Measurements from ENCODE around the gene ARHGEF7. TPM values are rescaled to one million over a fixed set of nuclear protein-coding genes. Genes with fewer than 3 reads are reported as not detected.

Gene ARHGEF7
- total RNA-seq, 1 experiment from 2014 or later: 72.5 TPM

DNA sequence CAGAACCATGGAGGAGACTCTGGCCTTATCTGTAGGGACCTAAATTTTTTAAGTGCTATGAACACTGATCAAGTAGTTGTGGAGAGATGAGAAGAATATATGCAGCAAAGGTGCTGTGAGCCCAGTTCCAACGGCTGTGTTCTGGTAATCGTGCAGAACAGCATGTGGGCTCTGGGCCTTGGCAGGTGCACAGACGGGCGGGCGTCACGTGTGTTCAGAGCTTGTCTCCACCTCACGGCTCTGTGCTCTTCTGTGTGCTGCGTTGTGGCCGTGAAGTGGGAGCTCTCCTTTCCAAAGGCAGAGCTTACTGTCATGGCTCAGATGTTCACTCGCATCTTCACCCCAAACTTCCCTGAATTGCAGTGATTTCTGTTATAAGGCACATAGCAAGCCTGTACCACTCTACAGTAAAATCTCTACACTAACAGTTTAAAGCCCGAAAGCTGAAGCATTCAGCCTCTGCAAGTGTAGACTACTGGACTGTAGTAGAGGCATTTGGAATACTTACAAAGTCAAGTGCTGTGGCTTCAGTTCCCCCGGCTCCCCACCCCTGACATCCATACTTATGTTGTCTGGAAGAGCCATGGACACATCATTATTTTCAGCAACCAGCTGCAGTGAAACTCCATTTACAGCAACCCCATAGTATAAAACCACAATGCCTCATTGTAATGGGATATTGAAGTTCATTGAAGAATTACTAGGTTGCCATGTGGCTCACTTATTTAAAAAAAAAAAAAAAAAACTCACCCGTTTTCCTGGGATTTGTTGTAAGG lies 177.8 kb downstream of the ARHGEF7 start:
- H3K36me3 ChIP-seq: peaks cover 97% of the 10 kb centered on the region
- no peak overlapping the region for H3K27ac ChIP-seq
- no peaks in the 10 kb centered on the region for H3K27me3 ChIP-seq (replicated peaks)
- no peak for DNase-seq (ENCODE audit: low read depth in 1 of 2, low spot score in 2 of 2)
- H3K9me3 ChIP-seq (replicated peaks): no peaks in the 10 kb centered on the region
- H3K4me1 ChIP-seq (replicated peaks): no peaks in the 10 kb centered on the region
- H3K4me3 ChIP-seq: no peak overlapping the region

GRCh38 chr13:111295886-111296285 lies 180.8 kb downstream of the ARHGEF7 start:
- DNase-seq (ENCODE audit: low read depth in 1 of 2, low spot score in 2 of 2): peak in 1 of 2 experiments; percentile 55
- H3K36me3 ChIP-seq: peaks cover 96% of the 10 kb centered on the region
- no peaks in the 10 kb centered on the region for H3K27me3 ChIP-seq (replicated peaks)
- H3K4me1 ChIP-seq (replicated peaks): no peaks in the 10 kb centered on the region
- H3K27ac ChIP-seq: no peak overlapping the region
- no peaks in the 10 kb centered on the region for H3K9me3 ChIP-seq (replicated peaks)
- H3K4me3 ChIP-seq: no peak overlapping the region

- Histone ChIP-seq H3K4me3 (no peak overlapping the region), H3K4me1 (replicated peaks) (no peaks in the 10 kb centered on the region), H3K27me3 (replicated peaks) (no peaks in the 10 kb centered on the region), H3K9me3 (replicated peaks) (no peaks in the 10 kb centered on the region), H3K27ac (no peak overlapping the region), H3K36me3 (peaks cover 96% of the 10 kb centered on the region)
- DNase-seq (ENCODE audit: low read depth in 1 of 2, low spot score in 2 of 2): no peak
These were observed 181.3 kb downstream of the ARHGEF7 start for GRCh38 chr13:111296417-111296816.

- H3K36me3 ChIP-seq: peaks cover 96% of the 10 kb centered on the region
- no peaks in the 10 kb centered on the region for H3K27me3 ChIP-seq (replicated peaks)
- peak in 1 of 2 experiments; percentile 48 for DNase-seq (ENCODE audit: low read depth in 1 of 2, low spot score in 2 of 2)
- H3K4me3 ChIP-seq: no peak overlapping the region
- H3K27ac ChIP-seq: no peak overlapping the region
- no peaks in the 10 kb centered on the region for H3K4me1 ChIP-seq (replicated peaks)
- H3K9me3 ChIP-seq (replicated peaks): no peaks in the 10 kb centered on the region
These were observed 183.3 kb downstream of the ARHGEF7 start for GRCh38 chr13:111298214-111298975.

DNA sequence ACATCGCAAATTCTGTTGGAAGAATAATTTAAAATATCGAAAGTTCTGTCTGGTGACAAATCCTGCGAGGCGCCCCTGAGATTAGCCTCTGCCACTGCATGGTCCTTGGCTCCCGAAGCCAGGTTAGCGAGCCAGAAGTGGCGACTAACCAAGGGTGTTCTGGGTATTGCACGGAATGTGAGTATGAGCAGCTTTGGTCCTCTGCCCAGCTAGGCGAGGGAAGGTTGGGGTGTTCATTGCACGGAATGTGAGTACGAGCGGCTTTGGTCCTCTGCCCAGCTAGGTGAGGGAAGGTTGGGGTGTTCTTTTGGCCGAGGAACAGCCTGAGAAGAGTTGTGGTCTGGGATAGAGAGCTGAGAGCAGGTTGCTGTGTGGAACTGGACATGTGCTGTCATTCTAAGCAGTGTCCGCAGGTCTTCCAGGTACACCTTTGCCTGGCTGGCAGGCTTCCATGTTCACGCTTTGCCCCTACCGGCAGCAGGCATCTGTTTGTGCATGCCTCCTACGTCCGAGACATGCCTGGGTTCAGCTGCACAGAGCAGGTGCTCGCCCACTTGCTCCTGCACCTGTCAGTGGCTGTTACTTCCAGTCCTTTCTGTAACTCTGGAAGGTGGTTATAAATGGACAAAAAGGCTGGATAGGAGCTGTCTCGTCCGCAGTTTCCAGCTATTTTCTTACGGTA lies 187.1 kb downstream of the ARHGEF7 start:
- Histone ChIP-seq H3K27me3 (replicated peaks) (no peaks in the 10 kb centered on the region), H3K4me3 (no peak overlapping the region), H3K9me3 (replicated peaks) (0 out of 2 replicates have a peak, but pooled peaks cover 4% of the 10 kb centered on the region), H3K36me3 (peaks cover 93% of the 10 kb centered on the region), H3K4me1 (replicated peaks) (no peaks in the 10 kb centered on the region), H3K27ac (no peak overlapping the region)
- DNase-seq (ENCODE audit: low read depth in 1 of 2, low spot score in 2 of 2): no peak

- no peak for DNase-seq (ENCODE audit: low read depth in 1 of 2, low spot score in 2 of 2)
- Histone ChIP-seq H3K27me3 (replicated peaks) (no peaks in the 10 kb centered on the region), H3K9me3 (replicated peaks) (peaks cover 7% of the 10 kb centered on the region; the same call in 1 of the 2 replicates), H3K4me1 (replicated peaks) (no peaks in the 10 kb centered on the region), H3K36me3 (peaks cover 85% of the 10 kb centered on the region), H3K27ac (no peak overlapping the region), H3K4me3 (no peak overlapping the region)
These were observed 188.4 kb downstream of the ARHGEF7 start for GRCh38 chr13:111303559-111303958.

DNA sequence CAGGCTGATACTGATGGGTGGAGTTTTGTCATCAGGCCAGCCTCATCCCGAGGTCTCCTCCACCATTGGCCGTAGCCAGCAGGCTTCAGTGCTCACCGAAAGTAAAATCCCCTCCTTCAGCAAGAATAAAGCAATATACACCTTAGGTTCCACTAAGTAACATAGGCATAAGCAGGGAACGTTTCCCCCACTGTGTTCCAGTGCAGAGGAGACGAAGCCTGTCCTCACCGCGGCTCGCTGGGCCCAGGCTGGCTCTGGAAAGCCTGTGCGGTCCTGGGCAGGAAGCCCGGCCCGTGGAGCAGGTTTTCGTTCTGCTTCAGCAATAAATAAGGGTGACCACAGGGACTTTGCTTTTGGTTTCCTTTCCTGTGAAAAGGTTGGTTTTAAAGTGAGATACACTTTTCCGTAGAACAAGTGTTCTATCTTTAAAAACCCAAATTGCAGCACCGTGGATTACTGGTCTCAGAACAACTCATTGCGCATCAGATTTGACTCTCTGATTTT lies 189.0 kb downstream of the ARHGEF7 start:
- H3K36me3 ChIP-seq: peaks cover 85% of the 10 kb centered on the region
- H3K4me1 ChIP-seq (replicated peaks): no peaks in the 10 kb centered on the region
- no peaks in the 10 kb centered on the region for H3K27me3 ChIP-seq (replicated peaks)
- H3K9me3 ChIP-seq (replicated peaks): peaks cover 9% of the 10 kb centered on the region; the same call in 1 of the 2 replicates
- no peak overlapping the region for H3K4me3 ChIP-seq
- no peak overlapping the region for H3K27ac ChIP-seq
- no peak for DNase-seq (ENCODE audit: low read depth in 1 of 2, low spot score in 2 of 2)

- peaks cover 84% of the 10 kb centered on the region for H3K36me3 ChIP-seq
- H3K27me3 ChIP-seq (replicated peaks): no peaks in the 10 kb centered on the region
- DNase-seq (ENCODE audit: low read depth in 1 of 2, low spot score in 2 of 2): no peak
- H3K27ac ChIP-seq: no peak overlapping the region
- no peaks in the 10 kb centered on the region for H3K4me1 ChIP-seq (replicated peaks)
- peaks cover 9% of the 10 kb centered on the region; the same call in 1 of the 2 replicates for H3K9me3 ChIP-seq (replicated peaks)
- no peak overlapping the region for H3K4me3 ChIP-seq
These were observed 189.6 kb downstream of the ARHGEF7 start for GRCh38 chr13:111304603-111305289.

DNA sequence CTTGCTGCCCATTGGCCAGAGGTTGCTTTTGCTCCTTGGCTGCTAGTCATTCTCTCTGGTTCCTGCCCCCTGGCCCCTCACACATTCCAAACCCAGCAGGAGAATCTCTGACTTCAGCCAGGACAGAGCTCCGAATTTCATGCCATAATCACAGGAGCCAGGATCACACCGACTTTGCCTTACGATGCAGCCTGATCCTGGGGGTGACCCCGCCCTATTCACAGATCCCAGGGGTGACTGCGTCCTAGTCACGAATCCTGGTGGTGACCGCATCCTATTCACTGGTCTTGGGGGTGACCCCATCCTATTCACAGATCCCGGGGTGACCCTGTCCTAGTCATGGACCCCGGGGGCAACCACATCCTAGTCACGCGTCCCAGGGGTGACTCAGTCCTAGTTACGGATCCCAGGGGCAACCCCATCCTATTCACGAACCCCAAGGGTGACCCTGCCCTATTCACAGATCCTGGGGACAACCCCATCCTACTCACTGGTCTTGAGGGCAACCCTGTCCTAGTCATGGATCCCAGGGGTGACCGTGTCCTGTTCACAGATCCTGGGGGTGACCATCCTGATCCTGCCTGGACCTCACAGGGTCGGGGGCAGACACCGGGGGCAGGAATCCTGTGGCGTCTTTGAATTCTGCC lies 198.0 kb downstream of the ARHGEF7 start:
- H3K9me3 ChIP-seq (replicated peaks): peaks cover 25% of the 10 kb centered on the region
- no peak overlapping the region for H3K27ac ChIP-seq
- H3K36me3 ChIP-seq: peaks cover 35% of the 10 kb centered on the region
- DNase-seq (ENCODE audit: low read depth in 1 of 2, low spot score in 2 of 2): peak in 1 of 2 experiments; percentile 59
- no peaks in the 10 kb centered on the region for H3K27me3 ChIP-seq (replicated peaks)
- H3K4me3 ChIP-seq: no peak overlapping the region
- H3K4me1 ChIP-seq (replicated peaks): peaks cover 23% of the 10 kb centered on the region

GRCh38 chr13:111313911-111314425 lies 198.9 kb downstream of the ARHGEF7 start:
- H3K4me1 ChIP-seq (replicated peaks): peaks cover 23% of the 10 kb centered on the region
- no peak overlapping the region for H3K27ac ChIP-seq
- peak in 1 of 2 experiments; percentile 59 for DNase-seq (ENCODE audit: low read depth in 1 of 2, low spot score in 2 of 2)
- H3K4me3 ChIP-seq: no peak overlapping the region
- H3K9me3 ChIP-seq (replicated peaks): peaks cover 19% of the 10 kb centered on the region
- H3K27me3 ChIP-seq (replicated peaks): no peaks in the 10 kb centered on the region
- peaks cover 26% of the 10 kb centered on the region for H3K36me3 ChIP-seq

- no peak overlapping the region for H3K27ac ChIP-seq
- peaks cover 23% of the 10 kb centered on the region for H3K4me1 ChIP-seq (replicated peaks)
- peak in 1 of 2 experiments; percentile 49 for DNase-seq (ENCODE audit: low read depth in 1 of 2, low spot score in 2 of 2)
- peaks cover 19% of the 10 kb centered on the region for H3K9me3 ChIP-seq (replicated peaks)
- peaks cover 22% of the 10 kb centered on the region for H3K36me3 ChIP-seq
- no peaks in the 10 kb centered on the region for H3K27me3 ChIP-seq (replicated peaks)
- H3K4me3 ChIP-seq: no peak overlapping the region
These were observed 199.7 kb downstream of the ARHGEF7 start for GRCh38 chr13:111314852-111315251.

GRCh38 chr13:111315347-111315995 lies 200.4 kb downstream of the ARHGEF7 start:
- no peak overlapping the region for H3K4me3 ChIP-seq
- peaks cover 23% of the 10 kb centered on the region for H3K4me1 ChIP-seq (replicated peaks)
- H3K27ac ChIP-seq: no peak overlapping the region
- peaks cover 22% of the 10 kb centered on the region for H3K36me3 ChIP-seq
- H3K9me3 ChIP-seq (replicated peaks): peaks cover 19% of the 10 kb centered on the region
- no peaks in the 10 kb centered on the region for H3K27me3 ChIP-seq (replicated peaks)
- DNase-seq (ENCODE audit: low read depth in 1 of 2, low spot score in 2 of 2): peak; percentile 48 to 78
